GM12874 (cell line): Measurements from ENCODE around the gene ANKRD13D.

Experiments
- CTCF ChIP-seq: IDR thresholded peaks from 2 replicates; pipeline ENCODE4 v1.5.1; 2011; ENCODE audit warnings: low read depth, mild to moderate bottlenecking, control low read depth, low read length, moderate library complexity; ENCODE audit not compliant: insufficient read depth

ANKRD13D gene

GRCh38 chr11:67289226-67289650 is at the start of gene ANKRD13D:
TSS of gene ANKRD13D (plus strand) at chr11:67289303. CDS start at chr11:67289461, 158 bp downstream.
- no peak for TF ChIP-seq CTCF

GRCh38 chr11:67239783-67240575 is 49.1 kb upstream of the ANKRD13D start:
- no peak for TF ChIP-seq CTCF

GRCh38 chr11:67240576-67241389 is 48.3 kb upstream of the ANKRD13D start:
- no peak for TF ChIP-seq CTCF

GRCh38 chr11:67242548-67242947 is 46.6 kb upstream of the ANKRD13D start:
- no peak for TF ChIP-seq CTCF

- TF ChIP-seq CTCF: no peak
These were observed 46.1 kb upstream of the ANKRD13D start for GRCh38 chr11:67243051-67243450.

GRCh38 chr11:67245046-67245445 is 44.1 kb upstream of the ANKRD13D start:
- no peak for TF ChIP-seq CTCF

GRCh38 chr11:67247946-67248550 is 41.1 kb upstream of the ANKRD13D start:
- TF ChIP-seq CTCF: no peak
